ENCODE measurements around the gene PLA2G4B.

The PLA2G4B gene

DNA sequence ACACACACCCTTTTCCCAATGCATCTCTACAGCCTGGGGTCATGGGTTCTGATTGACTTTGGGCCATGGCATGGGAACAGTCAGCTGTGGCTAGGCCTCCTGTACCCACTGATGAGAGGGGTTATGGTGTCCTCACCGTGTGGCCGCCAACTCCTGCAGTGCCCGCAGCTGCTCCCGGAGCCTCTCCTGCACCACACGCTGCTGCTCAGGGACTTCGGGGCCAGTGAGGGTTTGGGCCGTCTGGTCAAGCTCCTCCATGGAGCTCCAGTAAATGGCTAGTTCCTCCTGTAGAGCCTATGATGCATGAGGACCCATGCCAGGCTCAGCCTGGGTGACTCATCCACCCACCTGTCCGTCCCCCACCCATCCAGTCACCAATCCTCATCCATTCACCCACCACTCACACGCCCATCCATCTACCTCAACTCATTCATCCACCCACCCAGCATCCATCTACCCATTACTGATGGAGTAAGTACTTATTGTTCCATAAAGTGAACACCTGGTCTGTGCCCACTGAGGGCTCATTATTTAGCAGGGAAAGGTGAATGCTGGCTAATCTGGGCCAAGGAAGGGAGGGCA is 33.6 kb downstream of the PLA2G4B start:
- H3K4me1 Mint-ChIP-seq (ENCODE audit: low read depth), result peaks cover 25% of the 10 kb centered on the region
- no peak overlapping the region for H3K4me3 Mint-ChIP-seq
- no peaks in the 10 kb centered on the region for H3K36me3 Mint-ChIP-seq (ENCODE audit: low read depth)
- no peaks in the 10 kb centered on the region for H3K9me3 Mint-ChIP-seq
- H3K27me3 Mint-ChIP-seq, result no peaks in the 10 kb centered on the region
- no peak for DNase-seq
- H3K27ac Mint-ChIP-seq, result no peak overlapping the region

DNA sequence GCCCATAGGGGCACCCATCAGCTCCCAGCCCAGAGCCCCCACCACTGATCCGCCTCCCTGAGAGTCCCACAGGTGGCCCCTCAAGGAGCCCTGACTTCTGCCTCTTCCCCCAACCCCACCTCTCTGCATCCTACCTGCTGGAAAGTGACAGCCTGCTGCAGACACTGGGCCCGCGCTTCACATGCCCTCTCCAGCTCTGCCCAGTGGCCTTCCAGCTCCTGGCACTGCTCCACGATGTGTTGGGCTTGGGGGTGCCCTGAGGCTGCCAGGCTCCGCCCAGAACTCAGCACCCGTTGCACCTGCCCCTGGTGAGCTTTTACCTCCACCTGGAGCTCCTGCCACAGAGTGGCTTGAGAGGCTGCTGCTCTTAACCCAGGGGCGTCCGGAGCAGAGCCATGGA is 35.1 kb downstream of the PLA2G4B start:
- DNase-seq, result no peak
- H3K9me3 Mint-ChIP-seq, result no peaks in the 10 kb centered on the region
- H3K27me3 Mint-ChIP-seq, result no peaks in the 10 kb centered on the region
- no peaks in the 10 kb centered on the region for H3K36me3 Mint-ChIP-seq (ENCODE audit: low read depth)
- peaks cover 25% of the 10 kb centered on the region for H3K4me1 Mint-ChIP-seq (ENCODE audit: low read depth)
- H3K4me3 Mint-ChIP-seq, result no peak overlapping the region
- H3K27ac Mint-ChIP-seq, result no peak overlapping the region

DNA sequence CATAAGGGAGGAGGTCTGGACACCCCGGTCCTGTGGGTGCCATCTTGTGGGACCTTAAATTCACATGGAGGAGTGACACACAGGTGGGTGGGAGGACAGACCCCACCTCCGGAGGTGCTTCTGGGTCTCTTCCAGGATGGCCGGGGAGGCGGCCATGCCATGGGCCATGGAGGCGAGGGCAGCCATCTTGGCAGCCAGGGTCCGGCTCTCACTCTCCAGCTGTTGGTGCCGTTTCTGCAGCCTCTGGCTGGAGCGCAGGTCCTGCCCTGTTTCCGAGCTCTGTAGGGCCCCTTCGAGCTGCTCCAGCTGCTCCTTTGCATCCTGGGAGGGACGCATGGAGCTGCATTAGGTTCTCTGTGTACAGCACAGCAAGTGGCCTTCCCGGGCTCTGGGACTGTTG is 36.1 kb downstream of the PLA2G4B start:
- Mint-ChIP-seq H3K4me1 (ENCODE audit: low read depth) (peaks cover 22% of the 10 kb centered on the region), H3K9me3 (no peaks in the 10 kb centered on the region), H3K4me3 (no peak overlapping the region), H3K36me3 (ENCODE audit: low read depth) (no peaks in the 10 kb centered on the region), H3K27ac (no peak overlapping the region), H3K27me3 (no peaks in the 10 kb centered on the region)
- DNase-seq, result no peak

DNA sequence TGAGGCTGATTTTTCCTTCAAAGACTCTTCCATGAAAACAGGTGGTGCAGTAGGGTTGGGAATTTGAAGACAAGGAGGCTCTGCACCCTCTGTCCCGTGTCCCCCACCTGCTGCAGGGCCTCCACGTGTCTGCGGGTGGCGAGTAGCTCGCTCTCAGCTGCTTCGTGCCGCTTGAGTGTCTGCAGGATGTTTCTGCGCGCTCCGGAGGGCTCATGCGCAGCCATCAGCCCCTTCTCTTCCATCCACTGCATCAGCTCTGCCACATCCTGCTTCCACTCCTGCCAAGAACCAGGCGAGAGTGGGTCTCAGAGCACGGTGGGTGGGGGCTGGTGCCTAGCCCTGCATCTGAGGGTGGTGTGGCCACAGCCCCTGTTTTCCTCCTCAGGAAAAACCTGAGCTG is 37.4 kb downstream of the PLA2G4B start:
- Mint-ChIP-seq H3K4me1 (ENCODE audit: low read depth) (peaks cover 13% of the 10 kb centered on the region), H3K4me3 (no peak overlapping the region), H3K9me3 (no peaks in the 10 kb centered on the region), H3K36me3 (ENCODE audit: low read depth) (no peaks in the 10 kb centered on the region), H3K27me3 (peaks cover 4% of the 10 kb centered on the region), H3K27ac (no peak overlapping the region)
- DNase-seq, result no peak

DNA sequence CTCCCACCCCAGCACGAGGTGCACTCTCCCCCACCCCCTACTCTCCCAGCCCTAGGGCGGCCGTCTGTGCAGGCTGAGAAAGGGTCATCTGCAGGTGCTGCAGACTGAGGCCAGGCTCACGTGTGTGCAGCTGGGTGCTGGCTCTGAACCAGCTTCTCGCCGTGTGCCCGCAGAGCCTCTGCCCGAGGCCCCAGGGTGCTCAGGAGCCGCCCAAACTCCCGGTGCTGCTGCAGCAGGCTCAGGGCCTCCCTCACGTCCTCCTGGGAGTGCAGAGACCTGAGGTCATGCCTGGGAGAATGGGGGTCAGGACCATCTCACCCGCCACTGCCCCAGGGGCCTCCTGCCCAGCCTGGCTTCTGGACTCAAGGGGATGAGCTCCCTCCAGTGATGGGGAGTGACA is 38.0 kb downstream of the PLA2G4B start:
- no peaks in the 10 kb centered on the region for H3K36me3 Mint-ChIP-seq (ENCODE audit: low read depth)
- H3K4me1 Mint-ChIP-seq (ENCODE audit: low read depth), result peaks cover 14% of the 10 kb centered on the region
- H3K27ac Mint-ChIP-seq, result no peak overlapping the region
- H3K27me3 Mint-ChIP-seq, result peaks cover 11% of the 10 kb centered on the region
- H3K9me3 Mint-ChIP-seq, result no peaks in the 10 kb centered on the region
- DNase-seq, result no peak
- H3K4me3 Mint-ChIP-seq, result no peak overlapping the region

GRCh38 chr15:41877631-41878354 is 39.1 kb downstream of the PLA2G4B start:
- Mint-ChIP-seq H3K27me3 (peaks cover 15% of the 10 kb centered on the region), H3K9me3 (no peaks in the 10 kb centered on the region), H3K4me1 (ENCODE audit: low read depth) (peaks cover 8% of the 10 kb centered on the region), H3K4me3 (no peak overlapping the region), H3K36me3 (ENCODE audit: low read depth) (no peaks in the 10 kb centered on the region), H3K27ac (no peak overlapping the region)
- no peak for DNase-seq

DNA sequence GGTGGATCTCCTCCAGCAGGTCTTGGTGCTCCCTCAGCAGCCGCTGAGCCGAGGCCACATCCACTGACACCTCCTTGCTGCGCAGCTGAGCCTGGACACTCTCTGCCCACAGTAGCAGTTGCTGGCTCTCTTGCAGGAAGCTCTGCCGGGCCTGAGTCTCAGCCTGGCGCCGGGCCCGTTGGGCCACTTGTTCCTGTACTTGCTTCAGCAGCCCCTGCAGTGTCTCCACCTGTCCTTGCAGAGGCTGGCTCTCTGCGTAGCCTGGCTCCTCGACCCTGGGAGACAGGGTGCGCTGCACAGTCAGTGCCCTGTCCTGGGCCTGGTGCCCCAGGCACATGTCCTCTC is 39.7 kb downstream of the PLA2G4B start:
- peaks cover 16% of the 10 kb centered on the region for H3K27me3 Mint-ChIP-seq

DNA sequence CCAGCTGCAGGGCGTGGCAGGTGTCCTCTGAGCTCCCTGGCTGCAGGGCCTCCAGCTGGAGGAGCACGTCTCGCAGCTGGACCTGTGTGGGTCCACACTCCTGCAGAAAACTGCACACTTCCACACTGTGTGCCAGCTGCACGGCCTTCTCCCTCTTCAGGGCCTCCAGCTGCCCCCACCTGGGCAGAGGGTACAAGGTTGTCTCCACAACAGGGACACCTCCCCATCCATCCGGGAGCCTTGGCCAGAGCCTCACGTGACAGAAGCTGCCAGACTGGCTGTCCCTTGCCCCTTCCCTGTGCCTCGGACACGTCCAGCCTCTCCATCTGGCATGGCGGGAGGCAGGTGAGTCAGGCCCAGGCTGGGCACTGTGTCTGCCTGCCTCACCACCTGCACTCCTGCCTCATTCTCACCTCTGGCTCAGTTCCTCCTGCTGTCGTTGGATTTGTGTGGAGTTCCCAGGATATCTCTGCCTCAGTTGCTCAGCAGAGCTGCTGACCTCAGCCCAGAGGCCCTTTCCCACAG is 40.7 kb downstream of the PLA2G4B start:
- H3K4me1 Mint-ChIP-seq (ENCODE audit: low read depth), result peaks cover 8% of the 10 kb centered on the region
- H3K9me3 Mint-ChIP-seq, result no peaks in the 10 kb centered on the region
- DNase-seq, result no peak
- no peak overlapping the region for H3K27ac Mint-ChIP-seq
- H3K4me3 Mint-ChIP-seq, result no peak overlapping the region
- H3K36me3 Mint-ChIP-seq (ENCODE audit: low read depth), result no peaks in the 10 kb centered on the region
- peaks cover 16% of the 10 kb centered on the region for H3K27me3 Mint-ChIP-seq

More for the DNA sequence above, 39.7 kb downstream of the PLA2G4B start:
- Mint-ChIP-seq H3K9me3 (no peaks in the 10 kb centered on the region), H3K4me3 (no peak overlapping the region), H3K4me1 (ENCODE audit: low read depth) (peaks cover 8% of the 10 kb centered on the region), H3K27ac (no peak overlapping the region), H3K36me3 (ENCODE audit: low read depth) (no peaks in the 10 kb centered on the region)
- DNase-seq, result no peak

DNA sequence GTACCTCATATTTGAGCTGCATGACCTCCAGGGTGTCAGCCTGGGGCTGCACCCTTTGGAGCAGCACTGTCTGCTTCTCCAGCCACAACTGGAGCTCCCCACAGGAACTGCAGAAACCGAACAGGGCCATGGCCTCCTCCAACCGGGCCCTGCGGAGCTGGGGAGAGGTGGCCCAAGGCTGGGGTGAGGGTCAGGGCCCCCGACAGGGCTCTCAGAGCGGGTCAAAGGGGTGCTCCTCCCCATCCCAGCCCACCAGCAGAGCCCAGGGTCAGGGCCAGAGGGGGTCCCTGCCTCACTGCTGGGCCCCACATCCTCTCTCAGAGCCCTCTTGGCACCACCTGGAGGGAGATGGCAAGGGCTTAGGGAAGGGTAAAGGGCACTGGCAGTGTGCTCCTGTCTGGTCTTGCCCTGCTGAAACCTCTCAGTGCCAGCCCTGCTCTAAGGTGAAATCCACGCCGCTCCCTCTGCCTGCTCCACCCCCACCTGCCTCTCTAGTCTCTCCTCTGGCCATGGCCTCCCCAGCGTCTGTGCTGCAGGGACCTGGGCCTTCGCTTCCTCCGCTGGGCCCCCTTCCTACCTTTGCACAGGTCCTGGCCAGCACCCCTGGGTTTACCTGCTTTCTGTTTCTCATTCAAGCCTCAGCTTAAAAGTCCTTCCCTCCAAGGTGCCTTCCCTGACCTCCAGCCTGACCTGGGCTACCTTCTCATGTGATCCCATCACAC is 41.7 kb downstream of the PLA2G4B start:
- Mint-ChIP-seq H3K27ac (no peak overlapping the region), H3K27me3 (peaks cover 16% of the 10 kb centered on the region), H3K36me3 (ENCODE audit: low read depth) (no peaks in the 10 kb centered on the region), H3K4me1 (ENCODE audit: low read depth) (peaks cover 8% of the 10 kb centered on the region), H3K4me3 (no peak overlapping the region), H3K9me3 (no peaks in the 10 kb centered on the region)
- no peak for DNase-seq

DNA sequence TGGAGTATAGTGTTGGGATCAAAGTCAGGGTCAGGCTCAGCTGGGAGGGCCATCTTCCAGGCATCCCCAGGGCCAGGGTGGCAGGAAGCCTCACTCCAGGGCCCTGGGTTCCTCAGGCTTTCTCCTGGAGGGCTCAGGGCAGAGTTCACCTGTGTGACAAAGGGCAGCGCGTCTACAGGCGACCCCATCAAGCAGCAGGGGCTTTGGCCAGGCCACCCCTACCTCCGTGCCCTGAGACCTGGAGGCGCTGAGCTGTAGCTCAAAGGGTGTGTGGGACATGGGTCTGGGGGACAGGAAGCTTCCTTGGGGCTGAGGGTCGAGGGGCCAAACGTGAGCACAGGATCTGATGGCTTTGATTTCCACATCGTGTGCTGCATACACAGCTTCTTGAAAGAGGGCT is 42.4 kb downstream of the PLA2G4B start:
- H3K4me3 Mint-ChIP-seq, result no peak overlapping the region
- no peak for DNase-seq

GRCh38 chr15:41881550-41881919 is 42.9 kb downstream of the PLA2G4B start:
- Mint-ChIP-seq H3K4me3 (no peak overlapping the region), H3K27me3 (peaks cover 16% of the 10 kb centered on the region), H3K9me3 (no peaks in the 10 kb centered on the region), H3K27ac (no peak overlapping the region), H3K4me1 (ENCODE audit: low read depth) (peaks cover 10% of the 10 kb centered on the region), H3K36me3 (ENCODE audit: low read depth) (no peaks in the 10 kb centered on the region)
- no peak for DNase-seq

More for the DNA sequence above, 42.4 kb downstream of the PLA2G4B start:
- no peaks in the 10 kb centered on the region for H3K36me3 Mint-ChIP-seq (ENCODE audit: low read depth)
- peaks cover 16% of the 10 kb centered on the region for H3K27me3 Mint-ChIP-seq
- peaks cover 10% of the 10 kb centered on the region for H3K4me1 Mint-ChIP-seq (ENCODE audit: low read depth)
- H3K9me3 Mint-ChIP-seq, result no peaks in the 10 kb centered on the region
- peak overlapping the region; percentile 31 for H3K27ac Mint-ChIP-seq

DNA sequence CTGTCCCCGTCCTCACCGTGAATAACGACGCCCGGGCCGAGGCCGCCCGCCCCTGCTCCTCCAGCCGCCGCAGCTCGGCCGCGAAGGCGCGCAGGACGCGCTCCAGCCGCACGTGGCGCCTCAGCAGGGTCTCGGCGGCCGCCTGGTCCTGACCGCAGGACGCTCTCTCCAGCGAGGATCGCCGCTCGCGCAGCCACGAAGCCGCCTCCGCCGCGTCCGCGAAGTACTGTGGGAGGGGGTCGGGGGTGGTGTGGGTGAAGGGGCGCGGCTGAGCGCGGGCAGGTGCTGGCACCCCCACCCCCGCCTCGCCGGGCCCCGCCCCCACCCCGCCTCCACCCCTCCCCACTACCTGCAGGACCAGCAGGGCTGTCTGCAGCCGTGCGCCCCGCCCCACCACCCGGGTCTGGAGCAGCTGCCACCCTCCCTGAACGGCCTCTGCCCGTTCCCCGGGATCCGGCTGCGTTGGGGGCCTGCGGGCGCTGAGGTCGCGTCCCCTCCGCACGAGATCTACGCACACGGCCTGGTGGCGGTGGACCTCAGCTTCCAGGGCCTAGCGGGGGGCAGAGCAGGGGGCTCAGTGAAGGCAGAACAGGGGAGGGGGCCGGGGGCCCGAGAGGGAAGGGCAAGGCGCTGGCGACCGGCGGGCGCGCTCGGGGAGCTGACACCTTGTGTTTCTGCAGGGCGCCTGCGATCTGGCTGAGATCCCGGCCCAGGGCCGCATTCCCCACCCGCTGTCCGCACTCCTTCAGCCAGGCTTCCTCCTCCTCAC is 43.5 kb downstream of the PLA2G4B start:
- Mint-ChIP-seq H3K4me3 (no peak overlapping the region), H3K27ac (no peak overlapping the region), H3K4me1 (ENCODE audit: low read depth) (peaks cover 10% of the 10 kb centered on the region), H3K9me3 (no peaks in the 10 kb centered on the region), H3K36me3 (ENCODE audit: low read depth) (no peaks in the 10 kb centered on the region), H3K27me3 (peaks cover 16% of the 10 kb centered on the region)
- no peak for DNase-seq

DNA sequence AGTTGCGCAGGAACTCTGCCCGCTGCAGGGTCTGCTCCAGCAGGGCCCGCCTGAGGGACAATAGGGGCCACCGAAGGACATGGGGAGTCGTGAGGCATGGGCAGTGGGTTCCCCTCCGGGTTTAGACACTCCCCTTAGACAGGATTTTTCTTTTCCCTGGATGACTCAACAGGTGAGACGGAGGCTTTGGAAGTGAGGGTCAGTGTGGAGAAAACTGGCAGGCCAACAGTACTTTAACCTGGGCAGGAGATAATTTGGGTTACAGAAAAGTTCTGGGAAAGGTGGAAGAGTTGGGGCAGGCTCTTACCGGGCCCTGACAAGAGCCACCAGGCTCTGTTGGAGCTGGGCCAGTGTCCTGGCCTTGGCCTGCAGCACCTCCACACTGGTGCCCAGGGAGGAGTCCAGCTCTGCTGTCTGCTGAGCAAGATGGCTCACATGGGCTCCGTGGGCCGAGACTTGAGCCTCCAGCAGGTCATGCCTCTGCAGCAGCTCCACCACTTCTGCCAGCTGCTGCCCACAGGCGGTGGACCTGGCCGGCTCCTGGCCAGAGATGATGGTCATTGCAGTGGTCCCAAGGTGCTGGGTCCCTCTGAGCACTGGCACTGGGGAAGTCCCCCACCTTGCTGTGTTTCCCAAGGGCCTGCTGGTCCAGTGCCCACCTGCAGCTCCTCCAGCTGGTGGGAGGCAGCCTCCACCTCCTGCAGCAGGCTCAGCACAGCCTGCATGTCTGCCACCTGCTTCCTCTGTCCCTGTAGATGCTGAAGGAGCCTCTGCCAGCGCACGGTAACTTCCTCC is 44.2 kb downstream of the PLA2G4B start:
- Mint-ChIP-seq H3K4me1 (ENCODE audit: low read depth) (peaks cover 15% of the 10 kb centered on the region), H3K4me3 (no peak overlapping the region), H3K27ac (no peak overlapping the region), H3K27me3 (peaks cover 16% of the 10 kb centered on the region), H3K36me3 (ENCODE audit: low read depth) (no peaks in the 10 kb centered on the region), H3K9me3 (no peaks in the 10 kb centered on the region)
- DNase-seq, result no peak

DNA sequence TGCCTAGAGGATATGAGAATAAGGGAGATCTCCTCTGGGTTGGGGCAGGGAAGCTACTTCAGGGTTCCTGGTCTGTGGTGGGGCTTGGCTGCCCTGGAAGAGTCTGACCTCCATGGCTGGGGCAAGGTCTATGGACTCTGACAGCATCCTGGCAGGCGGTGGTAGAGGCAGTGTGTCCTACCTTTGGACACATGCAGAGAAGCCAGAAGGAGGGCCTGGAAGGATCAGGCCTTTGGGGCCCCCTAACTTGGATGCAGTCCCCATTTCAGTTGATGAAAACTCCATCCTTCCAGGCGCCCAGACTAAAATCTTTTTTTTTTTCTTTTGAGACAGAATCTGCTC is 44.8 kb downstream of the PLA2G4B start:
- Mint-ChIP-seq H3K27ac (no peak overlapping the region), H3K36me3 (ENCODE audit: low read depth) (no peaks in the 10 kb centered on the region), H3K4me1 (ENCODE audit: low read depth) (peaks cover 20% of the 10 kb centered on the region)

More for the DNA sequence above, 44.8 kb downstream of the PLA2G4B start:
- no peaks in the 10 kb centered on the region for H3K9me3 Mint-ChIP-seq
- no peak for DNase-seq
- peaks cover 16% of the 10 kb centered on the region for H3K27me3 Mint-ChIP-seq
- no peak overlapping the region for H3K4me3 Mint-ChIP-seq
